HG02763 (cell line): ENCODE data around the gene SLC38A10.
"Not testable (repeated sequence)": the region's sequence is repeated elsewhere in the genome, so short reads cannot be mapped to it uniquely, and the experiment has no call there.

Experiments
- ATAC-seq: cut with Tn5 transposase; IDR thresholded peaks from one replicate; pipeline ENCODE4 v1.9.1; 2021; ENCODE audit warnings: mild to moderate bottlenecking, moderate library complexity; ENCODE audit not compliant: unreplicated experiment

SLC38A10 gene

GRCh38 chr17:81312624-81313325, 17.7 kb upstream of the SLC38A10 start:
- no peak for ATAC-seq

GRCh38 chr17:81311946-81312345, 16.8 kb upstream of the SLC38A10 start:
- ATAC-seq: no peak

DNA sequence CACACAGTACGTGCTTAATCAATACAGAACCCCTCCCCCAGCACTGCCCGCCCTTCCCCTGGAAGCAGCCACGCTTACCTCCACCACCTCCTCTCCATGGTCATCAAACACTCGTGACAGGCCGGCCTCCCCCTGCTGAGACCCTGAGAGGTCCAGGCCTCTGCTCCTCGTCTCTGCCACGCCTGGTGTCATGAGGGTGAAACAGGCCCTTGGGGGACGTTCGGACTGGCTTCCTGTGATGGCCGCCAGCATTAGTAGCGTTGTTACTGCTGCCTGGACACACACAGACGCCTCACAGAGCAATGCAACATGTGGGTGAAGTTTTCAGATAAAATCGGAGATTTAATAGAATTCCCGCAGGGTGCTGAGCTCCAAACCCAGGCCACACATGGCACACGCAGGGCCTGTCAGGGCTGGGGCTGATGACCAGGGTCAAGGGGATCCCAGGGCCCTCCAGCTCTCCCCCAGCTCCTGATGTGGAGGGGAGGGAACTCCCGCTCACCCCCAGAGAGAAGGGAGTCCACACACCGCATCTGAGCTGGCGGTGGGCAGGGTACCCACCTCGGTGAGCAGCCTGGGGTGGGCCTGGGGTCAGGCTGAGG, 15.9 kb upstream of the SLC38A10 start:
- ATAC-seq: no peak

DNA sequence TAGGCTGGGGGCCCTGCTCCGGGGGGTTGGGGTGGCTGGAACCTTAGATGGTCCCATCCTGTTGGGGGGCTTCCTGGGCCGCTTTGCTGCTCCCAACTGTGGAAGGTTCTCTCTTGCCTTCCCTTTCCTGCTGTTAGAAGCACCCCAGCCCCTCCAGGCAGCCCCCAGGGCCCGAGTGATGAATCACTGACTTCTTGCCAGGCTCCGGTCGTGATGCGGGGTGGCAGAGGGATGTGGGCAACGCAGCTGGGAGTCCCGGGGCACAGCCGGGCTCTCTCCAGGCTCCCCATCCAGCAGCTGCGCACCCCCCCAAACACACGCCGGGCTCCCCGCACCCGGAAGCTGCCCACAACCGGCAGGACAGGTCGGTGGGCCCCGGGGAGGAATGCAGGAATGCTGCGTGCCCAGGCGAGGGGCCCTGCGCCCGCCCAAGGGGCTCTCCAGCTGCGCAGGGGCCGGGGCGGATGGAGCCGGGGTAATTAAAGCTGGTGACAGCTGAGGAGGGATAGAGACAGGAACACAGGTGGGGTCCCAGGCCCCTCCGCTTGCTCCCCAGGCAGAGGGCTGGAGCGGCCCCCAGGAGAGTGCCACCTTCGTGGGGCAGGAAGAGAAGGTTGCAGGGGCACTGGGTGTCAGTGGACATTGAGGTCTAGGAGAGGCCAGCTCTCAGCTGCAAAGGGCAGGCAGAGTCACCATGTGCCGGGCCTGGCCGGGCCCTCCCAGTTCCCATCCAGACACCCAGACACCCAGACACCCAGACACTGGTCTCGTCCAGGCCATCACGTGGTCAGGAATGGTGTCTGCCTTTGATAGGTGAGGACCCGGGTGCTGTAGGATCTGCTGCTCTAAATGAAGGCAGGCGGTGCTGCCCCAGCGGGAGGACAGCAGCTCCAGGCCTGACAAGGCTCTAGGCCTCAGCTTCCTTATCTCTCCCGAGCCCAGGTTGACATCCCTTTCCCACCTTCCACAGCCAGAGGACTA, 15.0 kb upstream of the SLC38A10 start:
- no peak for ATAC-seq

- ATAC-seq: no peak
These were observed 14.2 kb upstream of the SLC38A10 start for GRCh38 chr17:81309140-81309858.

- not testable (repeated sequence) for ATAC-seq
These were observed 13.7 kb upstream of the SLC38A10 start for GRCh38 chr17:81308784-81309139.

DNA sequence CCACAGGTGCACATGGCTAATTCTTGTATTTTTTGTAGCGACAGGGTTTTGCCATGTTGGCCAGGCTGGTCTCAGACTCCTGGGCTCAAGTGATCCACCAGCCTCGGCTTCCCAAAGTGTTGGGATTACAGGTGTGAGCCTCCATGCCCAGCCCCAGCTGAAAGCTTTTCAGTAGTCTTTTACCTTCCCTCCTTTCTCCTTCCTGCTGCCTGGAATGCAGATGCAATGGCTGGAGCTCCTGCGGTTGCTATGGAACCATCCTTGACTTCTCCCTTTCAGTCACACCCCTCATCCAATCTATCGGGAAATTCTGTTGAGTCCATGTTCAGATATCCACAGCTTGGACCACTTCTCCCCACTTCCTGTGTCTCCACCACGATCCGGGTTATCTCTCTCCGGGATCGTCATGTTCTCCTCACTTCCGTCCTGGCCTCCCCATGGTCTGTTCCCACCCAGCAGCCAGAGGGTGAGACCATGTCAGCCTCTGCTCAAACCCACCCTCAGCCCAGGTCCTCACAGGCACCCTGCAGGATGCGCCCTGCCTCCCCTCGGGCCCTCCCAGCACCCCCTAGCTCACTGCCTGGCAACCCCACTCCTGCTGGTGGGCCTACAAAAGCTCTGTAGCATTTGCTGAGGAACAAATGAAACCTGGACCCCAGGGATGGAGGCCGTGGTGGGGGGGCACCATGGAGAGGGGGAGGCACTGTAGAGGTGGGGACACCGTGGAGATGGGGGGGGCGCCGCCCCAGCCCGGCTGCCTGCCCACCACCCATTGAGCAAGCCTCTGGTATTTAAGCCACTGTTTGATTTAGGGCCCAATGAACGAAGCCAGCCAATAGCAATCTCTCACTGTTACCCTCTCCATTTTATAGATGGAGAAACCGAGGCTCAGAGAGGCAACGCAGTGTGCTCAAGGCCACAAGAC, 12.8 kb upstream of the SLC38A10 start:
- no peak for ATAC-seq

DNA sequence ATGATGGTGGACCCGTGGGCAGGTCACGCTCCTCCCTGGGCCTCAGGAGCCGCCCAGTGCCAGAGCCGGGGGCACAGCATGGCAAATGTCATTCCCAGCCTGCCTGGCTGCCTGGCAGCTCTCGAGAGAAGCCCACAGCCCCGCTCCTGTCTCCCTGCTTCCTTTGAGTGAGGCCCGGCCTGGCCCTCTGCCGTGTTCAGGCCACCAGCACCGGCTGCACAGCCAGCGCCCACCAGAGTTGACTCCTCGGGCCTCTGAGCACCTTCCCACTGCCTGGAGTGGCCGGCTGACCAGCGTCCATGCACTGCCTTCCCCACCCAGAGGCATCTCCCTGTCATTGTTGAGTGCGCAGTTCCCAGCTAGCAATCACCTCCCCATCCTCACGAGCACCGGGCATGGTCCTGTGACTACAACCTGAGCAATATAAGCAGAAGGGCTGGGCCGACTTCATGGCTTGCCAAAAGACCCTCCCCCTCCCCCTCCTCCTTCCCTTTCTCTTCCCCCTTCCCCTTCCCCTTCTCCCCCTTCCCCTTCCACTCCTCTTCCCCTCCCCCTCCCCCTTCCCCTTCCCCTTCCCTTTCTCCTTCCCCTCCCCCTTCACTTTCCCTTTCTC, 11.9 kb upstream of the SLC38A10 start:
- ATAC-seq: no peak

DNA sequence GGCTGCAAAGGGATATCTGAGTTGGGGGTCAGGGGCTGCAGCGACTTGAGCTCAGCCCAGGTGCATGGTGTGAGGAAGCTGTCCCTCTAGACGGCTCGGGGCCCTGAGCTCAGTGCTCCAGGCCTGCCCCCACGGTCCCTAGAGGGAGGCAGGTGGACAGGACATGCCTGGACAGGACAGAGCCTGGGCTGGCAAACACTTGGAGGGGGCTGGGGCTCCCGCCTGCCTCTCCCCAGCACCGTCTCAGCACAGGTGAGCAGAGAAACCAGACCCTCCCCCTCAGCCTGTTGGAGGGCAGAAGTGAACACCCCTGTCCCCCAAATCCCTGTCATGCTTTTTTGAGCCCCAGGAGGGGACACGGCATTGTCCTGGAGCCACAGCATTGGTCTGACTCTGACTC, 11.4 kb upstream of the SLC38A10 start:
- no peak for ATAC-seq

GRCh38 chr17:81305051-81305630, 10.0 kb upstream of the SLC38A10 start:
- ATAC-seq: no peak

GRCh38 chr17:81304196-81305015, 9.3 kb upstream of the SLC38A10 start:
- no peak for ATAC-seq

- no peak for ATAC-seq
These were observed 8.3 kb upstream of the SLC38A10 start for GRCh38 chr17:81303385-81303784.

DNA sequence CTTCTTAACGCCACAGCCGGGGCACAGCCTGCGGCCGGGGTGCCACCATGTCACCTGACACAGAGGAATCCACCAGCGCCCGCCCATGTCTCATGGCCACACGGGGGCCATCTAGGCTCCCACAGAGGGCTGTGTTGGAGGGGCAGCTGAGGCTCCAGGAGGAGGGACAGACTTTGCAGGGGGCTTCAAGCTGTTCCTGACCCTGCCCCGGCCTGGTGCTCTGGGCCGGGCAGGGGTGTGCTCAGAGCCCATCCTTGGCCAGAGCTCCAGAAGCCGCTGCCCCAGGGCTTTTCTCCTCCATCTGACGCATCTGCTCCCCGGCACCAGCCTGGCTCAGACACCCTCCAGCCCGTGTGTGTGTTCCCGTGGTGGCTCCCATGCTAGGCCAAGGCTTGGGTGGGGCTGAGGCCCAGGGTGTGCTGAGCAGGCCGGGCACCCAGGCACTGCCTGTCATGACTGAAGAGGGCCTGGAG, 7.8 kb upstream of the SLC38A10 start:
- no peak for ATAC-seq

DNA sequence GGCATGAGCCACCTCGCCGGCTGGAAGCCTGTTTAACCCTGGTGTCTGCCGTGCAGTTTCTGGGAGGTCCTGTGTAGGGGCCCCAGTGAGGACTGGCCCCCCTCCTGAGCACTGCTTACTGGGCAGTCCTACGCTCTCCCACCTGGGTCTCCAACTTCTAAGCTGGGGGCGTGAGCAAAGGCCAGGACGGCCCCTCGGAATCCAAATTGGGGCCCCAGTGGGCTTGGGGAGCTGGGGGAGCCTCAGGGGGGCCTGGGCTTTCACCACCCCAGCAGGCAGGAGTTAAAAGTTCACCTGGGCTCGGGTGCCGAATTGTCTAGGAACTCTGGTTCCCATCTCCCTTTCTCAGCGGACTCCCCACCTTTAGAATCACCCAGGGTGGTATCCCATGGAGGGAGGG, 7.2 kb upstream of the SLC38A10 start:
- no peak for ATAC-seq

GRCh38 chr17:81301195-81302144, 6.4 kb upstream of the SLC38A10 start:
- no peak for ATAC-seq

DNA sequence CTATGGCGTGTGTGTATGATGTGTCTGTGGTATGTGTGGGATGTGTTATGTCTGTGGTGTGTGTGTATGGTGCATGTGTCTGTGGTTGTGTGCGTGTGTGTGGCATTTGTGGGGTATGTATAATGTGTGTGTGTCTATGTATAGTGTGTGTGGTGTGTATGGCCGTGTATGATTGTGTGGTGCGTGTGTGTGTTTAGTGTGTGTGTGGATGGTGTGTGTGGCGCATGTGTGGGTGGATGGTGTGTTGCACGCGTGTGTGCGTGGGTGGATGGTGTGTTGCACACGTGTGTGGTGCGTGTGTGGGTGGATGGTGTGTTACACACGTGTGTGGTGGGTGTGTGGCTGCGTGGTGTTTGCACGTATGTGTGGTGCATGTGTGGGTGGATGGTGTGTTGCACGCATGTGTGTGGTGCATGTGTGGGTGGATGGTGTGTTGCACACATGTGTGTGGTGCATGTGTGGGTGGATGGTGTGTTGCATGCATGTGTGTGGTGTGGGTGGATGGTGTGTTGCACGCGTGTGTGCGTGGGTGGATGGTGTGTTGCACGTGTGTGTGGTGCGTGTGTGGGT, 5.6 kb upstream of the SLC38A10 start:
- no peak for ATAC-seq
